OCI-LY7 (cell line): ENCODE measurements around the gene IFNL4.

Experiments
- CTCF ChIP-seq: fragments of 200-600 bp; sonication (generic); conservative IDR thresholded peaks from 2 replicates; pipeline ENCODE4 v1.5.1; 2014; ENCODE audit warnings: mild to moderate bottlenecking, antibody characterized with exemption, low read length, moderate library complexity, mixed read lengths
- EZH2phosphoT487 ChIP-seq: fragments of 200-600 bp; sonication (generic); IDR thresholded peaks from 2 replicates; pipeline ENCODE4 v1.6.1; 2018; ENCODE audit warnings: low read depth, borderline replicate concordance, mild to moderate bottlenecking, mixed run types, antibody characterized with exemption, low read length, moderate library complexity, mixed read lengths

- no peak for TF ChIP-seq CTCF
- TF ChIP-seq EZH2phosphoT487: no peak
Observed at GRCh38 chr19:39237200-39238184, 11.2 kb downstream of the IFNL4 start.
